Measurements from ENCODE around the gene RSL1D1. TPM values are rescaled to one million over a fixed set of nuclear protein-coding genes. Genes with fewer than 3 reads are reported as not detected.

RSL1D1 gene
- total and polyA plus RNA-seq, 9 of the 15 experiments (the other 6 are each of a cell fraction or from before 2014, with no cell fraction given): 259 to 753 (median 373) TPM

GRCh38 chr16:11871193-11871592, 19.9 kb upstream of the RSL1D1 start (continued):
- TF ChIP-seq CLOCK (CRISPR knock-in tag; IDR thresholded peaks at IDR 0.05; ENCODE audit: borderline replicate concordance): no peak

GRCh38 chr16:11870399-11870798, 19.1 kb upstream of the RSL1D1 start:
- H3K4me1 ChIP-seq (replicated peaks in 1 of 2; ENCODE audit: control insufficient read depth in 2 of 2, insufficient read depth in 2 of 2, low read length in 2 of 2): peaks cover 0 to 4% of the 10 kb centered on the region in 2 experiments; a peak in 1 of 5 replicates
- H3K36me3 ChIP-seq (ENCODE audit: control insufficient read depth, insufficient read depth, low read length): peaks cover 67% of the 10 kb centered on the region
- peaks cover 5% of the 10 kb centered on the region for H3K79me2 ChIP-seq (ENCODE audit: control insufficient read depth, insufficient read depth, low read length)
- CTCF ChIA-PET (ENCODE audit: low intra/inter-chr PET ratio): no interaction called here
- H3K9me1 ChIP-seq (ENCODE audit: control insufficient read depth, insufficient read depth, low read length): no peaks in the 10 kb centered on the region
- no peak overlapping the region for H3K9ac ChIP-seq (ENCODE audit: insufficient read depth in 1 of 2, low read depth in 2 of 2, low read length in 2 of 2)
- no peak for ATAC-seq
- intact Hi-C loops (cut with micrococcal nuclease): no loop called here
- TF ChIP-seq STAG1 (CRISPR knock-in tag; IDR thresholded peaks at IDR 0.05; ENCODE audit: borderline replicate concordance) (no peak), C11orf30 (IDR thresholded peaks at IDR 0.05; ENCODE audit: low read depth) (no peak), TCF3 (CRISPR knock-in tag; IDR thresholded peaks at IDR 0.05) (no peak), ZNF282 (CRISPR knock-in tag; IDR thresholded peaks at IDR 0.05) (no peak)
- no peak for FAIRE-seq
- no peaks in the 10 kb centered on the region for H3K27me3 ChIP-seq (ENCODE audit: control insufficient read depth in 2 of 2, insufficient read depth in 2 of 2, low read length in 2 of 2)
- DNase-seq (ENCODE audit: extremely low read depth in 1 of 4, low spot score in 3 of 4): no peak
- no peak overlapping the region for H2AFZ ChIP-seq (ENCODE audit: low read depth, low read length)
- POLR2A ChIA-PET: no interaction called here
- H3K4me2 ChIP-seq (ENCODE audit: insufficient read depth, low read length): no peak overlapping the region
- H3K4me3 ChIP-seq: no peak overlapping the region
- H3K9me3 ChIP-seq (replicated peaks; ENCODE audit: control insufficient read depth, insufficient read depth, low read depth, low read length): no peaks in the 10 kb centered on the region
- 69% methylated on average over 3 of the region's 3 CpGs for WGBS (ENCODE audit: insufficient coverage, low coverage, missing lambda C conversion rate)
- in situ Hi-C loops (cut with MboI): no loop called here
- H3K27ac ChIP-seq (ENCODE audit: extremely low read depth, low read depth, low read length): no peak overlapping the region
- H4K20me1 ChIP-seq (replicated peaks; ENCODE audit: control insufficient read depth, insufficient read depth, low read length): no peaks in the 10 kb centered on the region
- no TSS peak for BruUV-seq (replicated peaks)

Measured in K562 (cell line).